Measurements from ENCODE around the gene POU6F2.

POU6F2 gene

DNA sequence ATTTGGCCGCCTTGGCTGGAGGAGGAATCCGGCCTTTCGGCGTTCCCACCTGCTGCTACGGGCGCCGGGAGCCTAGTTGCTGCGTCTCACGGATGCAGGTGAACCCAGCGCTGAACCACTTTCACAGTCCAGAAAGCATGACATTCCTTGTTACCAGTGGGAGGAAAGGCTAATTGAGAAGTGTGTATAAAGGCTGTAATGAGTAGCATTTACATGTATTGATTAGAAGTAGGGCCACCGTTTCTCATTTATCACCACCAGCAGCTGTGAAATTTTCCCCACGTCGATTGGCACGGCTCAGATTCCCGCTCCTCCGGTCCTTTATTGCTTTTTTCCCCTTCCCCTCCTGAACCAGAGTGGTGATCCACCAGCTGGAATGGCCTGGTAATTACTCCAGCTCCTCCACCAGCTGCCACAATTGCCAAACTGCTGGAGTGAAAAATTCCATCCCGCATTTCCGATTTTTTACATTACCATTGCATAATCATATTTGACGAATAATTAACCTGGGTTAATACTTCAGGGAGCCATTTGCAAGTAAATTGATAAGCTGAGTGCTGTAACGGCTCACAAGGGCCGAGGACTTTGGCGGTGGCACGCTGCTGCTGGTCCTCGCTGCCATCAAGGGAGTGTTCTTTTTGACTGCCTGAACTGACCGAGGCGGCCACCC is 153.3 kb downstream of the POU6F2 start:
- peak overlapping the region; percentile 29 for H3K18ac ChIP-seq (ENCODE audit: low read length)
- H4K91ac ChIP-seq (ENCODE audit: low read depth, low read length, poor library complexity), result no peak overlapping the region
- no CpG with 5 or more reads among the region's 26 CpGs for WGBS, 2 donors (ENCODE audit: extremely low coverage in 2 of 2, insufficient read length in 2 of 2, insufficient replicate concordance in 1 of 2)
- H3K27ac ChIP-seq (replicated peaks; ENCODE audit: low read length), result no peak overlapping the region
- H3K79me1 ChIP-seq (ENCODE audit: low read depth, low read length), result no peaks in the 10 kb centered on the region
- no peak for DNase-seq (ENCODE audit: low spot score)
- no peak overlapping the region for H2BK5ac ChIP-seq (ENCODE audit: low read length)
- H3K14ac ChIP-seq (ENCODE audit: low read length), result no peak overlapping the region
- no peak overlapping the region for H3K9ac ChIP-seq (ENCODE audit: low read depth, low read length, poor library complexity)
- no peak overlapping the region for H3K4ac ChIP-seq (ENCODE audit: low read length)
- H3K27me3 ChIP-seq (ENCODE audit: control insufficient read depth in 3 of 3, insufficient read depth in 3 of 3, low read depth in 1 of 3, low read length in 3 of 3), result no peaks in the 10 kb centered on the region
- H2BK15ac ChIP-seq (ENCODE audit: low read length), result no peak overlapping the region
- no peak overlapping the region for H2BK120ac ChIP-seq (ENCODE audit: low read depth, low read length)
- no peak overlapping the region for H3K23ac ChIP-seq (ENCODE audit: low read depth, low read length, poor library complexity)
- no peak overlapping the region for H3K4me3 ChIP-seq (ENCODE audit: low read length in 2 of 2)
- H3K4me1 ChIP-seq (ENCODE audit: control insufficient read depth in 2 of 2, insufficient read depth in 1 of 2, low read depth in 1 of 2, low read length in 2 of 2), result peaks cover 0 to 8% of the 10 kb centered on the region in 2 donors
- no peak overlapping the region for H3K4me2 ChIP-seq (ENCODE audit: insufficient read depth, low read length, poor library complexity, severe bottlenecking)
- H3K36me3 ChIP-seq (replicated peaks in 1 of 2; ENCODE audit: control insufficient read depth in 2 of 2, insufficient read depth in 2 of 2, low read length in 2 of 2), result no peaks in the 10 kb centered on the region
- H2BK12ac ChIP-seq (ENCODE audit: low read length), result no peak overlapping the region
- no peak overlapping the region for H2AK5ac ChIP-seq (ENCODE audit: low read depth, low read length)
- no peaks in the 10 kb centered on the region for H3K9me3 ChIP-seq (replicated peaks in 1 of 2; ENCODE audit: control insufficient read depth in 2 of 2, insufficient read depth in 1 of 2, low read depth in 1 of 2, low read length in 2 of 2)
- H4K8ac ChIP-seq (ENCODE audit: low read depth, low read length), result no peak overlapping the region
- no peak overlapping the region for H2AFZ ChIP-seq (ENCODE audit: low read length)

GRCh38 chr7:39132306-39132705 is 154.6 kb downstream of the POU6F2 start:
- Histone ChIP-seq H3K4ac (ENCODE audit: low read length) (no peak overlapping the region), H2BK15ac (ENCODE audit: low read length) (no peak overlapping the region), H2BK5ac (ENCODE audit: low read length) (no peak overlapping the region), H3K4me2 (ENCODE audit: insufficient read depth, low read length, poor library complexity, severe bottlenecking) (no peak overlapping the region), H2BK12ac (ENCODE audit: low read length) (no peak overlapping the region), H3K79me1 (ENCODE audit: low read depth, low read length) (no peaks in the 10 kb centered on the region), H4K8ac (ENCODE audit: low read depth, low read length) (no peak overlapping the region), H2AK5ac (ENCODE audit: low read depth, low read length) (no peak overlapping the region), H3K18ac (ENCODE audit: low read length) (no peak overlapping the region), H3K9ac (ENCODE audit: low read depth, low read length, poor library complexity) (no peak overlapping the region), H3K9me3 (replicated peaks in 1 of 2; ENCODE audit: control insufficient read depth in 2 of 2, insufficient read depth in 1 of 2, low read depth in 1 of 2, low read length in 2 of 2) (no peaks in the 10 kb centered on the region), H3K14ac (ENCODE audit: low read length) (no peak overlapping the region), H3K23ac (ENCODE audit: low read depth, low read length, poor library complexity) (no peak overlapping the region), H3K27ac (replicated peaks; ENCODE audit: low read length) (no peak overlapping the region), H3K27me3 (ENCODE audit: control insufficient read depth in 3 of 3, insufficient read depth in 3 of 3, low read depth in 1 of 3, low read length in 3 of 3) (no peaks in the 10 kb centered on the region), H3K4me1 (ENCODE audit: control insufficient read depth in 2 of 2, insufficient read depth in 1 of 2, low read depth in 1 of 2, low read length in 2 of 2) (peaks cover 0 to 3% of the 10 kb centered on the region in 2 donors), H3K4me3 (ENCODE audit: low read length in 2 of 2) (no peak overlapping the region), H2AFZ (ENCODE audit: low read length) (no peak overlapping the region), H3K36me3 (replicated peaks in 1 of 2; ENCODE audit: control insufficient read depth in 2 of 2, insufficient read depth in 2 of 2, low read length in 2 of 2) (no peaks in the 10 kb centered on the region), H2BK120ac (ENCODE audit: low read depth, low read length) (no peak overlapping the region), H4K91ac (ENCODE audit: low read depth, low read length, poor library complexity) (no peak overlapping the region)
- DNase-seq (ENCODE audit: low spot score), result no peak
- WGBS, 2 donors (ENCODE audit: extremely low coverage in 2 of 2, insufficient read length in 2 of 2, insufficient replicate concordance in 1 of 2), result no CpG with 5 or more reads among the region's 5 CpGs

GRCh38 chr7:39133088-39133487 is 155.4 kb downstream of the POU6F2 start:
- Histone ChIP-seq H3K18ac (ENCODE audit: low read length) (no peak overlapping the region), H2AFZ (ENCODE audit: low read length) (no peak overlapping the region), H3K4ac (ENCODE audit: low read length) (no peak overlapping the region), H3K79me1 (ENCODE audit: low read depth, low read length) (no peaks in the 10 kb centered on the region), H3K9me3 (replicated peaks in 1 of 2; ENCODE audit: control insufficient read depth in 2 of 2, insufficient read depth in 1 of 2, low read depth in 1 of 2, low read length in 2 of 2) (no peaks in the 10 kb centered on the region), H3K23ac (ENCODE audit: low read depth, low read length, poor library complexity) (no peak overlapping the region), H3K9ac (ENCODE audit: low read depth, low read length, poor library complexity) (no peak overlapping the region), H2BK120ac (ENCODE audit: low read depth, low read length) (no peak overlapping the region), H3K4me2 (ENCODE audit: insufficient read depth, low read length, poor library complexity, severe bottlenecking) (no peak overlapping the region), H2BK15ac (ENCODE audit: low read length) (no peak overlapping the region), H3K14ac (ENCODE audit: low read length) (no peak overlapping the region), H3K27ac (replicated peaks; ENCODE audit: low read length) (no peak overlapping the region), H4K8ac (ENCODE audit: low read depth, low read length) (no peak overlapping the region), H3K36me3 (replicated peaks in 1 of 2; ENCODE audit: control insufficient read depth in 2 of 2, insufficient read depth in 2 of 2, low read length in 2 of 2) (no peaks in the 10 kb centered on the region), H4K91ac (ENCODE audit: low read depth, low read length, poor library complexity) (no peak overlapping the region), H3K4me1 (ENCODE audit: control insufficient read depth in 2 of 2, insufficient read depth in 1 of 2, low read depth in 1 of 2, low read length in 2 of 2) (peaks cover 0 to 3% of the 10 kb centered on the region in 2 donors), H2BK12ac (ENCODE audit: low read length) (no peak overlapping the region), H3K4me3 (ENCODE audit: low read length in 2 of 2) (no peak overlapping the region), H3K27me3 (ENCODE audit: control insufficient read depth in 3 of 3, insufficient read depth in 3 of 3, low read depth in 1 of 3, low read length in 3 of 3) (no peaks in the 10 kb centered on the region), H2BK5ac (ENCODE audit: low read length) (no peak overlapping the region), H2AK5ac (ENCODE audit: low read depth, low read length) (no peak overlapping the region)
- no CpG with 5 or more reads among the region's 4 CpGs for WGBS, 2 donors (ENCODE audit: extremely low coverage in 2 of 2, insufficient read length in 2 of 2, insufficient replicate concordance in 1 of 2)
- DNase-seq (ENCODE audit: low spot score), result no peak

DNA sequence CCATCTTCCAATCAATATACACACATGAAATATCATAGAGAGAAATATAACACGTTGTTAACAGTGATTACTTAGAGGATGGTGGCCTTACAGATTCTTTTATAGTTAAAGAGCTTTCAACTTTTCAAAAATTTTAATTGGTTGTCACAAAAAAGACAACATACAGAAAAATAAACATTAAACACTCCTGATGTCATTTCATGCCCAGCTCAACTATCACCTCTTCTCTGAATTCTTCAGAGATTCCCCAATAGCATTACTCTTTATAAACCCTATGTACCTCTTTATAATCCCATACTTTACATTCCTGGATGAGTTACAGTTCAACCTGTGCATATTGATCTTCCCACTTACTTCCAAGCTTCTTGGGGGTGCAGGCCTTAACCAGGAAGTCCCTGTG is 159.8 kb downstream of the POU6F2 start:
- Histone ChIP-seq H3K27ac (replicated peaks; ENCODE audit: low read length) (no peak overlapping the region), H4K91ac (ENCODE audit: low read depth, low read length, poor library complexity) (no peak overlapping the region), H3K9me3 (replicated peaks in 1 of 2; ENCODE audit: control insufficient read depth in 2 of 2, insufficient read depth in 1 of 2, low read depth in 1 of 2, low read length in 2 of 2) (no peaks in the 10 kb centered on the region), H2BK5ac (ENCODE audit: low read length) (no peak overlapping the region), H3K4ac (ENCODE audit: low read length) (no peak overlapping the region), H3K79me1 (ENCODE audit: low read depth, low read length) (peaks cover 1% of the 10 kb centered on the region), H3K36me3 (replicated peaks in 1 of 2; ENCODE audit: control insufficient read depth in 2 of 2, insufficient read depth in 2 of 2, low read length in 2 of 2) (no peaks in the 10 kb centered on the region), H3K4me3 (ENCODE audit: low read length in 2 of 2) (no peak overlapping the region), H3K14ac (ENCODE audit: low read length) (no peak overlapping the region), H3K9ac (ENCODE audit: low read depth, low read length, poor library complexity) (no peak overlapping the region), H3K18ac (ENCODE audit: low read length) (no peak overlapping the region), H4K8ac (ENCODE audit: low read depth, low read length) (no peak overlapping the region), H2BK120ac (ENCODE audit: low read depth, low read length) (no peak overlapping the region), H3K4me1 (ENCODE audit: control insufficient read depth in 2 of 2, insufficient read depth in 1 of 2, low read depth in 1 of 2, low read length in 2 of 2) (no peaks in the 10 kb centered on the region), H3K27me3 (ENCODE audit: control insufficient read depth in 3 of 3, insufficient read depth in 3 of 3, low read depth in 1 of 3, low read length in 3 of 3) (no peaks in the 10 kb centered on the region), H2AFZ (ENCODE audit: low read length) (no peak overlapping the region), H2BK15ac (ENCODE audit: low read length) (no peak overlapping the region), H3K4me2 (ENCODE audit: insufficient read depth, low read length, poor library complexity, severe bottlenecking) (no peak overlapping the region), H3K23ac (ENCODE audit: low read depth, low read length, poor library complexity) (no peak overlapping the region), H2BK12ac (ENCODE audit: low read length) (no peak overlapping the region), H2AK5ac (ENCODE audit: low read depth, low read length) (no peak overlapping the region)
- no peak for DNase-seq (ENCODE audit: low spot score)
- no CpG with 5 or more reads among the region's 1 CpG for WGBS, 2 donors (ENCODE audit: extremely low coverage in 2 of 2, insufficient read length in 2 of 2, insufficient replicate concordance in 1 of 2)

All from neuronal stem cell (in vitro differentiated cells).